DND-41 (cell line): ENCODE data around the gene KRT23.

ENCODE experiments used
- CTCF ChIP-seq: IDR thresholded peaks from 2 replicates; pipeline ENCODE4 v1.5.1; 2012; ENCODE audit warnings: borderline replicate concordance, low read length, moderate library complexity, mild to moderate bottlenecking; ENCODE audit not compliant: poor library complexity, severe bottlenecking; ENCODE audit errors: extremely low read depth
- EZH2 ChIP-seq: IDR thresholded peaks from 3 replicates; pipeline ENCODE4 v1.6.1; 2012; ENCODE audit warnings: borderline replicate concordance, low read depth, mild to moderate bottlenecking, moderate library complexity, low read length, inconsistent platforms; ENCODE audit not compliant: severe bottlenecking

GRCh38 chr17:40936437-40936971 lies 942 bp downstream of the KRT23 start:
- no peak for TF ChIP-seq CTCF
- TF ChIP-seq EZH2: no peak
